ENCODE results near the gene RALGAPA2. TPM values are rescaled to one million over a fixed set of nuclear protein-coding genes. Genes with fewer than 3 reads are reported as not detected.

RALGAPA2 gene
- polyA plus RNA-seq, 1 of the 3 experiments (the other 2 are of a cell fraction), result 1.0 TPM

- H3K27me3 ChIP-seq (ENCODE audit: insufficient read depth), result no peaks in the 10 kb centered on the region
- H3K9me2 ChIP-seq, result no peaks in the 10 kb centered on the region
- ChIA-PET POLR2A (no interaction called here), CTCF (interaction anchor here (1.7 kb wide), 1 partner anchor 71 kb away, joined by 3 read pairs; no protein-coding TSS in a partner anchor)
- no peak overlapping the region for H2AFZ ChIP-seq (ENCODE audit: low read depth)
- no peak overlapping the region for H3K4me3 ChIP-seq (ENCODE audit: low read depth in 2 of 2, low read length in 1 of 2)
- no peaks in the 10 kb centered on the region for H3F3A ChIP-seq (replicated peaks; ENCODE audit: insufficient read depth)
- H3K4me2 ChIP-seq, result no peak overlapping the region
- H4K20me1 ChIP-seq (ENCODE audit: insufficient read depth), result no peaks in the 10 kb centered on the region
- no peak overlapping the region for H3K27ac ChIP-seq (ENCODE audit: low read depth in 2 of 2, low read length in 1 of 2)
- TF ChIP-seq RCOR1 (IDR thresholded peaks at IDR 0.05; ENCODE audit: low read length), result no peak
- TF ChIP-seq FOSL2 (IDR thresholded peaks at IDR 0.05; ENCODE audit: borderline replicate concordance, low read depth), result no peak
- no peak overlapping the region for H3K9ac ChIP-seq
- H3K36me3 ChIP-seq (replicated peaks in 1 of 2; ENCODE audit: control insufficient read depth in 1 of 2, insufficient read depth in 2 of 2, low read length in 1 of 2), result no peaks in the 10 kb centered on the region
- DNase-seq, result no peak
- H3K4me1 ChIP-seq (ENCODE audit: control insufficient read depth in 1 of 2, insufficient read depth in 2 of 2, low read depth in 1 of 2, low read length in 1 of 2), result peaks cover 0 to 6% of the 10 kb centered on the region in 2 experiments; a peak in 2 of 4 replicates
- H3K79me2 ChIP-seq (ENCODE audit: insufficient read depth), result no peaks in the 10 kb centered on the region
- H3K9me3 ChIP-seq, result no peaks in the 10 kb centered on the region
These were observed 158.9 kb downstream of the RALGAPA2 start for GRCh38 chr20:20553541-20553940.

GRCh38 chr20:20552076-20552475, 160.4 kb downstream of the RALGAPA2 start:
- H3K36me3 ChIP-seq (replicated peaks in 1 of 2; ENCODE audit: control insufficient read depth in 1 of 2, insufficient read depth in 2 of 2, low read length in 1 of 2), result no peaks in the 10 kb centered on the region
- H3K4me3 ChIP-seq (ENCODE audit: low read depth in 2 of 2, low read length in 1 of 2), result no peak overlapping the region
- no peak for DNase-seq
- H3K79me2 ChIP-seq (ENCODE audit: insufficient read depth), result no peaks in the 10 kb centered on the region
- H3K9me3 ChIP-seq, result no peaks in the 10 kb centered on the region
- H3F3A ChIP-seq (replicated peaks; ENCODE audit: insufficient read depth), result no peaks in the 10 kb centered on the region
- H3K4me1 ChIP-seq (ENCODE audit: control insufficient read depth in 1 of 2, insufficient read depth in 2 of 2, low read depth in 1 of 2, low read length in 1 of 2), result peaks cover 0 to 9% of the 10 kb centered on the region in 2 experiments; a peak in 2 of 4 replicates
- no peak overlapping the region for H3K27ac ChIP-seq (ENCODE audit: low read depth in 2 of 2, low read length in 1 of 2)
- H3K9ac ChIP-seq, result no peak overlapping the region
- H3K4me2 ChIP-seq, result no peak overlapping the region
- no peaks in the 10 kb centered on the region for H3K9me2 ChIP-seq
- H3K27me3 ChIP-seq (ENCODE audit: insufficient read depth), result no peaks in the 10 kb centered on the region
- ChIA-PET CTCF (interaction anchor here (1.7 to 2.8 kb wide), 2 partner anchors 42 to 70 kb away, joined by 3 to 8 read pairs; no protein-coding TSS in a partner anchor), POLR2A (no interaction called here)
- no peaks in the 10 kb centered on the region for H4K20me1 ChIP-seq (ENCODE audit: insufficient read depth)
- 90% methylated on average over 4 of the region's 4 CpGs for WGBS (ENCODE audit: low lambda C conversion rate)
- TF ChIP-seq RFX5 (IDR thresholded peaks at IDR 0.05; ENCODE audit: low read length) (no peak), GABPA (IDR thresholded peaks at IDR 0.05; ENCODE audit: low read depth) (no peak), NRF1 (IDR thresholded peaks at IDR 0.05; ENCODE audit: low read depth, low read length) (no peak), FOXM1 (IDR thresholded peaks at IDR 0.05; ENCODE audit: low read depth) (no peak), PBX3 (IDR thresholded peaks at IDR 0.05) (no peak), RAD21 (IDR thresholded peaks at IDR 0.05; ENCODE audit: low read length) (no peak), MXI1 (IDR thresholded peaks at IDR 0.05; ENCODE audit: low read depth, low read length) (no peak), SMC3 (IDR thresholded peaks at IDR 0.05; ENCODE audit: low read depth, low read length) (no peak), YY1 (IDR thresholded peaks at IDR 0.05; ENCODE audit: low read depth) (no peak), NFIC (IDR thresholded peaks at IDR 0.05; ENCODE audit: borderline replicate concordance) (no peak), USF2 (IDR thresholded peaks at IDR 0.05; ENCODE audit: borderline replicate concordance, low read depth, low read length) (no peak), FOXJ3 (CRISPR knock-in tag; IDR thresholded peaks at IDR 0.05) (no peak), REST (IDR thresholded peaks at IDR 0.05; ENCODE audit: low read depth, low read length) (no peak), RCOR1 (IDR thresholded peaks at IDR 0.05; ENCODE audit: low read length) (no peak), EZH2phosphoT487 (IDR thresholded peaks at IDR 0.05; ENCODE audit: borderline replicate concordance, low read depth) (no peak), POLR2AphosphoS5 (IDR thresholded peaks at IDR 0.05; ENCODE audit: low read depth, low read length) (no peak), TAF1 (IDR thresholded peaks at IDR 0.05; ENCODE audit: borderline replicate concordance, low read depth, low read length) (no peak), MEF2A (IDR thresholded peaks at IDR 0.05; ENCODE audit: borderline replicate concordance, low read depth) (no peak), IRF3 (IDR thresholded peaks at IDR 0.05; ENCODE audit: low read depth, low read length) (no peak)
- no peak overlapping the region for H2AFZ ChIP-seq (ENCODE audit: low read depth)
